NCI-H1092 (cell line): ENCODE results near the gene NACAD.

Experiments used
- DNase-seq: peaks from one replicate; lab custom pipeline; 2025; lab: John Stamatoyannopoulos, UW

NACAD gene

GRCh38 chr7:45073786-45074527 is 14.8 kb downstream of the NACAD start:
- DNase-seq = no peak

DNA sequence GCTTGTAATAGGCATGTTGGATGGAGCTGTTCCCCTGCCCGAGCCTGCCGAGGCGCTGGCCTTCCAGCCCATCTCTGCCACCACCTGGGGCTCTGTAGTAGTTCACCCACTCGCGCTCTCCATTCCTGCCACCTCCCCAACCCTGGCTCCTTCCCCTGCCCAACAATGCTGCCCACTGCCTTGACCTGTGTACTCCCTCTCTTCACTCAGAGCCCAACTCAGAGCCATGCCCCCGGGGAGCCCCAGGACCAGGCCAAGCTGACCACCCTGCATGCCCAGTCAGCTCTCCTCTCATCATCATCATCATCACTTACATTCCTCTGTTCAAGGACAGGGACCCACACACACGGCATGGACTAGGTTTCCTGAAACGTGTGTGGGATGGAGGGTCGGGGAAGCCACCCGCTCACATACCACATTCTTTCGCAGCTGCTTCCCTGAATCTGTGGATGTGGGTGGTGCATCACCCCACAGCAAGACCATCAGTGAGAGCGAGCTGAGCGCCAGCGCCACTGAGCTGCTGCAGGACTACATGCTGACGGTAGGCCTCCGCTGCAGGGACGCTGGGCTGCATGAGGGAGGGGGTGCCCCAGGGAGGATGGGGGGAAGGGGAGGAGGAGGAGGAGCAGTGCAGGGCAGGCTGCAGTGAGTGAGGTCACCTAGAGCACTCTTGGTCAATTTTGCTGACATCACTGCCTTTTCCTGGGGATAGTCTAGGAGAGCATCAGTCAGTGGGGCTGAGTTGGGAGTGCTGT is 15.6 kb downstream of the NACAD start:
- no peak for DNase-seq

- no peak for DNase-seq
Measured at GRCh38 chr7:45072131-45073030, 16.4 kb downstream of the NACAD start.

DNA sequence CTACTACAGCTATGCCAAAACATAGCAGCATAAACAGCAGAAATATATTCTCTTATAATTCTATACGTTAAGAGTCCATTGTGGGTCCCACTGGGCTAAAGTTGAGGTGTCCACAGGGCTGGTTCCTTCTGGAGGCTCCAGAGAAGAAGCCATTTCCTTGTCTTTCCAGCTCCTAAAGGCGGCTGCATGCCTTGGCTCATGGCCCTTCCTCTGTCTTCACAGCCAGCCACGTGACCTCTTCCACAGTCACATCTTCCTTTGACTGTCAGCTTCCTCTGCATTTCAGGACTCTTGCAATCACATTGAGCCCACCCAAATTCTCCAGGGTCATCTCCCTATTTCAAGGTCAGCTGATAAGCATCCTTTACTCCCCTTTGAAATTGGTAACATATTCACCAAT is 17.2 kb downstream of the NACAD start:
- no peak for DNase-seq

DNA sequence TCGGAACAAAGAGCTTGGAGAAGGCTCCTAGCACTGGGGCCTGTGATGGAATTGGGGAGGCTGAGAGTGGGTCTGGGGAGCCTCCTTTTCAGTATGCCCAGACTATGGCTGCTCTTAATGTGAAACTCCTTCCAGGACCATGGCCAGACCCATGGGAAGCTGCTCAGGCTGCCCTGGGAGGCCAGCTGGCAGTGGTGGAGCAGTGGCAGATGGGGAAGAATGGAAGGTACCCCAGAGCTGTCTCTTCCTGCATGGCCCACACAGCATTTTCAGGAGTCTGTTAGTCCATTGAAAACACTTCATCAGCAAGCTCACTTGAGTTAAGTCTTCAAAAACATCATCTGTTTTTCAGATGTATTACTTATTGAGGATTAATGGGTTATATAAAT is 18.5 kb downstream of the NACAD start:
- DNase-seq = no peak

- DNase-seq = no peak
Measured at GRCh38 chr7:45069444-45070253, 19.1 kb downstream of the NACAD start.

DNA sequence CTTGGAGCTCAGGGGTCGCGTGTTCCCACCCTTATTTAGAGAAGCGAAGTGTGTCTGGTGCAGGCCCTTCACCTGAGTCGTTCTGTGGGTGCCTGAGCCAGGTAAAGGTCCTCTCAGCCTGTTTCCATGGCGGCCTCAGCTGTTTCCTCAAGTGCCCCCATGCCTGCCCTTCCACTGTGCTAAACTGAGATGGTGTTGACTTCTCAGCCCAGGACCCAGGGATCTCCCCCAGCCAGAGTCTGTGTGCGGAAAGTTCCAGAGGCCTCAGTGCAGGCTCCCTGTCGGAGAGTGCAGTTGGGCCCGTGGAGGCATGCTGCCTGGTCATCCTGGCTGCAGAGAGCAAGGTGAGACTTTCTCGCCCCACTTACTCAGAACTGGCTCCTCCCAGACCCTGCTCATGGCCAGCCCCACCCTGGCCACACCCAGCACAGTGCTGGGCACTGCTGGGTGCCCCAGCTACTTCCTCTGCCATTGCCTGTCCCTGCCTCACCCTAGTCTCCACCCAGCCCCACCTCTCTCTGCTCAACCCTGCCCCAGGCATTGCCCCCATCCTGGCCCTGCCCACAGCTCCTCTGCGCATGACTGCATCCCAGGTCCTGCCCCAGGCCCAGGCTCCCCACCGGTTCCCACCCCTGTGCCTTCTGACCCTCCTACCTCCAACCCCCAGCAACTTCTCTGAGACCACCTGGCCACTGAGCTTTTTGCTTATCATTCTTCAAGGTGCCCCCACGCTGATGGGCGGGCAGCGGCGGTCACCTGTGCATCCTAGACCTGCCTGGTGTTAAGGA is 20.3 kb downstream of the NACAD start:
- no peak for DNase-seq

GRCh38 chr7:45067582-45067981 is 21.2 kb downstream of the NACAD start:
- no peak for DNase-seq

GRCh38 chr7:45066409-45066808 is 22.4 kb downstream of the NACAD start:
- no peak for DNase-seq

GRCh38 chr7:45065031-45065995 is 23.5 kb downstream of the NACAD start:
- no peak for DNase-seq

DNA sequence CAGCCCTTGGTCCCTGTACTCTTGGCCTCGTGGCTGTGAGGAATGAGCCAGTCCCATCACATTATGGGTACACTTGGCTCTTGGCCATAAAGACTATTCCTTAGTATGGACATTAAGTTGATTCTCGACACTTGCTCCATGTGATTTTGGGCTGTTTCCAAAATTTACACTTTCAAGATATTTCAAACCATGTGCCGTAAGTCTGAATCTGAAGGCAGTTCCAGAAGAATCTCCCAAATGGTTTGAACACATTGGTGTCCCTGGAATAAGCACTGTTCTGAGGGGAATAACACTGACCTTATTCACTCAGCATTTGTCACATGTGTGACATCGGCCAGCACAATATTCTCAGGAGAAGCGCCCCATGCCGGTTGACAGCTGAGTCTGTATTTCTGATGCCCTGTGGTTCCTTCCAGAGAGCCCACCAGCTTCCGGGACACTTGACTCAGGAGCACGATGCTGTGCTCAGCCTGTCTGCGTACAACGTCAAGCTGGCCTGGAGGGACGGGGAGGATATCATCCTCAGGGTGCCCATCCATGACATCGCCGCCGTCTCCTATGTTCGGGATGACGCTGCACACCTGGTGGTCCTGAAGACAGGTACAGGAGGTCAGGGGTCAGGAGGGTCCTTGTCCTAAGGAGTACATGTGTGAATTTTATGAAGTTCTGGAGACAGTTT is 24.6 kb downstream of the NACAD start:
- DNase-seq = no peak

DNA sequence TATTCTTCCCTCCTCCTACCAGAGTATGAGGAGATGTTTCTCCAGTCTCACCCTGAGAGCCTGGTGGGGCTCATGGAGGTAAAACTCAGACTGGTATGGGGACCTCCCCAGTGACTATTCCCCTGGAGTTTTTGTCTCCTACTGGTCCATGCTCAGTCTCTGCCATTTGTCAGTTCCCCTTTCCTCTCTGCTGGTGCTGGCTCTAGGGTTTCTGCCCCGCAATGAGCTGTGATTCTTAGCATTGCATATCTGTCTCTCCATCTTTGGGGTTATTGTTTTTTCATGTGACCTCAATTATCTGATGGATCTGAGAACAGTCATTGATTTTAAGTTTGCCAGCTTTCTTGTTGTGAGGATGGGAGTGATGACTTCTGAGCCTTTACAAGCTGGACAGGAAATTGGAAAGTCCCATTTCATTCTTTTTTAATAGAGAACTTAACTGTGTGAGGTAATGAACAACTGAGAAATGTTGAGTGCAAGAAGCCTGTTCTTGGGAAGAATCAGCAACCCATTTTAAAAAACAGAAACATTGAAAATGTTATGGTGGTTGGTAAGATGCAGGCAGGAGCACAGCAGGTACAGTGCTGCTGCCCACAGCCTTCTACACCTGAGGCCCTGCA is 26.9 kb downstream of the NACAD start:
- no peak for DNase-seq

- DNase-seq = no peak
Measured at GRCh38 chr7:45061352-45061751, 27.4 kb downstream of the NACAD start.

- no peak for DNase-seq
Measured at GRCh38 chr7:45060295-45060694, 28.5 kb downstream of the NACAD start.

DNA sequence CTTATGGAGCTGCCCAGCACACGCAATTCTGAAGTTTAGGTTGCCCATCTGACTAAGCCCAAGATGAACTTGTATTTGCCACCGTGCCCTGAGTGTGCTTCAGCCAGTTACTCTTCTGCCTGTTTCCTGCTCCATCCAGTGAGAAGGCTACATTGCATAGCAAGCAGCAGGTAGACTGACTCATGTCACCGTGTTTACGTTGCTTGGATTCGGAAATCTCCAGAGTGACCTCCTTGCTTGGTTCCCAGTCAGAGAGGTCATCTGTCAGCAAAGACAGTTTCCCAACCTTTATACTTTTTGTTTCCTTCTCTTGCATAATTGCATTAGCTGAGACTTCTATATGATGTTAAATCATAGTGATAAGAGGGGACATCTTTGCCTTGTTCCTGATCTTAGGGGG is 30.9 kb downstream of the NACAD start:
- DNase-seq = no peak

DNA sequence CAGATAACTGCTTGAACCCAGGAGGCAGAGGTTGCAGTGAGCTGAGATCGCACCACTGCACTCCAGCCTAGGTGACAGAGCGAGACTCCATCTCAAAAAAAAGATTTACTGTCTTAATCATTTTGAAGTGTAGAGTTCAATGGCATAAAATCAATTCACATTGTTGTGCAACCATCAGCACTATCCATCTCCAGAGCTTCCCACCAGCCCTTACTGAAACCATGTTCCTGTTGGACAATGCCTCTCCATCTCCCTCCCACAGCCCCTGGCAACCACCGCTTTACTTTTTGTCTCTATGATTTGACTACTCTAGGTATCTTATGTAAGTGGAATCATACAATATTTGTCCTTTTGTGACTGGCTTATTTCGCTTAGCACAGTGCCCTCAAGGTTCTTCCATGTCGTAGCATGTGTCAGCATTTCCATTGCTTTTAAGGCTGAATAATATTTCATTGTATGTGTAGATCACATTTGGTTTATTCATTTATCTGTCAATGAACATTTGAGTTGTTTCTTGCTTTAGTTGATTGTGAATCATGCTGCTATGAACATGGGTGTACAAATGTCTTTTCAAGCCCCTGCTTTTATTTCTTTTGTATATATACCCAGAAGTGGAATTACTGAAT is 33.1 kb downstream of the NACAD start:
- DNase-seq = no peak

GRCh38 chr7:45055016-45055415 is 33.8 kb downstream of the NACAD start:
- DNase-seq = no peak

- DNase-seq = no peak
Measured at GRCh38 chr7:45054442-45054841, 34.3 kb downstream of the NACAD start.
